HCT116 (cell line): ENCODE results near the gene ERC2. TPM values are rescaled to one million over a fixed set of nuclear protein-coding genes. Genes with fewer than 3 reads are reported as not detected.

ENCODE experiments used
- ATAC-seq: fragments of 200-7000 bp; cut with Tn5 transposase; 2 replicates; pipeline ENCODE4 v1.9.1; 2020; ENCODE audit warnings: mild to moderate bottlenecking, moderate library complexity
- BruUV-seq: library from RNA; stranded (reverse); fragments of 400-500 nt; replicated peaks from 2 replicates; lab custom pipeline; 2021; lab: Mats Ljungman, UMichigan
- CTCF ChIA-PET: fragments of 300-600 bp; sonication (Branson Sonifier 250); formaldehyde crosslinking; loops from one replicate; lab custom pipeline; 2021; ENCODE audit warnings: antibody characterized with exemption; lab: Charles Lee
- POLR2A ChIA-PET: fragments of 300-600, 350-600 bp; sonication (Branson Sonifier 250); formaldehyde crosslinking; loops from one replicate; lab custom pipeline; 2021; ENCODE audit warnings: antibody characterized with exemption; lab: Charles Lee
- RAD21 ChIA-PET, 2 experiments: fragments of 300-600 bp; sonication (Branson Sonifier 250); formaldehyde crosslinking; loops; one replicate each; lab custom pipeline; 2023; ENCODE audit warnings: low total read pairs in 2 of 2; ENCODE audit not compliant: uncharacterized antibody in 2 of 2, unreplicated experiment in 2 of 2, low non-redundant PET in 1 of 2; lab: Charles Lee
- DNase-seq: peaks from one replicate; pipeline ENCODE4 v3.0.0-alpha.2; 2010; ENCODE audit warnings: low read depth, low spot score
- H2AFZ ChIP-seq: fragments of 200-600 bp; shearing (Covaris generic), sonication (generic); 2 replicates; pipeline ENCODE4 v1.6.1; 2017; ENCODE audit warnings: low read depth, mixed run types, mixed read lengths, antibody characterized with exemption, low read length; ENCODE audit not compliant: poor library complexity, severe bottlenecking
- H3K27ac ChIP-seq: 2 replicates; pipeline ENCODE4 v1.5.1; 2012; ENCODE audit warnings: low read depth, low read length
- H3K27me3 ChIP-seq: fragments of 200-600 bp; sonication (generic); 2 replicates; pipeline ENCODE4 v1.6.1; 2016; ENCODE audit warnings: mixed run types, low read length, mixed read lengths; ENCODE audit not compliant: insufficient read depth
- H3K36me3 ChIP-seq, 2 experiments: fragments of 200-500 bp in 1 of 2; fragments of 200-600 bp in 1 of 2; sonication (Bioruptor generic) in 1 of 2; sonication (generic) in 1 of 2; 2 replicates each; pipeline versions ENCODE4 v1.5.1 to v1.6.1; 2014 to 2016; ENCODE audit warnings: low read length in 2 of 2, inconsistent platforms in 1 of 2, mixed read lengths in 1 of 2, mixed run types in 1 of 2; ENCODE audit not compliant: insufficient read depth in 2 of 2, control insufficient read depth in 1 of 2
- H3K4me1 ChIP-seq, 2 experiments: fragments of 200-600 bp in 1 of 2; sonication (generic) in 1 of 2; 2 replicates each; pipeline versions ENCODE4 v1.5.1 to v1.6.1; 2012 to 2017; ENCODE audit warnings: low read length in 2 of 2, inconsistent platforms in 1 of 2, mild to moderate bottlenecking in 1 of 2, mixed read lengths in 1 of 2, mixed run types in 1 of 2, moderate library complexity in 1 of 2; ENCODE audit not compliant: insufficient read depth in 2 of 2, control insufficient read depth in 1 of 2
- H3K4me2 ChIP-seq: fragments of 200-600 bp; sonication (generic); 2 replicates; pipeline ENCODE4 v1.6.1; 2017; ENCODE audit warnings: mixed run types, low read length, mixed read lengths
- H3K4me3 ChIP-seq, 2 experiments: fragments of 200-600 bp in 1 of 2; sonication (generic) in 1 of 2; replicated peaks in 1 of 2; 2 replicates each; pipeline ENCODE4 v1.5.1; 2011 to 2016; ENCODE audit warnings: low read length in 2 of 2, control low read depth in 1 of 2, low read depth in 1 of 2, mild to moderate bottlenecking in 1 of 2, mixed read lengths in 1 of 2, mixed run types in 1 of 2
- H3K79me2 ChIP-seq: fragments of 200-600 bp; sonication (generic); 2 replicates; pipeline ENCODE4 v1.6.1; 2017; ENCODE audit warnings: mild to moderate bottlenecking, mixed run types, low read length, moderate library complexity, mixed read lengths; ENCODE audit not compliant: insufficient read depth
- H3K9ac ChIP-seq: fragments of 200-600 bp; sonication (generic); 2 replicates; pipeline ENCODE4 v1.6.1; 2016; ENCODE audit warnings: low read length, mixed read lengths
- H3K9me2 ChIP-seq: fragments of 200-600 bp; sonication (generic), shearing (Covaris generic); 2 replicates; pipeline ENCODE4 v1.6.1; 2017; ENCODE audit warnings: mixed run types, mild to moderate bottlenecking, moderate library complexity; ENCODE audit not compliant: insufficient read depth
- H3K9me3 ChIP-seq, 2 experiments: fragments of 200-500 bp in 1 of 2; fragments of 200-600 bp in 1 of 2; sonication (Bioruptor generic) in 1 of 2; sonication (generic) in 1 of 2; 2 replicates each; pipeline ENCODE4 v1.6.1; 2014 to 2017; ENCODE audit warnings: low read length in 2 of 2, mixed read lengths in 2 of 2, inconsistent platforms in 1 of 2, low read depth in 1 of 2, mild to moderate bottlenecking in 1 of 2, mixed run types in 1 of 2, moderate library complexity in 1 of 2; ENCODE audit not compliant: control insufficient read depth in 1 of 2, insufficient read depth in 1 of 2
- H4K20me1 ChIP-seq: fragments of 200-600 bp; sonication (generic), shearing (Covaris generic); 2 replicates; pipeline ENCODE4 v1.6.1; 2017; ENCODE audit warnings: mixed run types, mild to moderate bottlenecking, moderate library complexity; ENCODE audit not compliant: insufficient read depth
- ATF3 ChIP-seq: IDR thresholded peaks from 2 replicates; pipeline ENCODE4 v1.6.1; 2012
- CEBPB ChIP-seq: IDR thresholded peaks from 2 replicates; pipeline ENCODE4 v1.6.1; 2012; ENCODE audit warnings: low read depth
- EGR1 ChIP-seq: IDR thresholded peaks from 2 replicates; pipeline ENCODE4 v1.6.1; 2012; ENCODE audit warnings: low read depth
- EZH2 ChIP-seq: fragments of 200-600 bp; sonication (generic); IDR thresholded peaks from 2 replicates; pipeline ENCODE4 v1.6.1; 2017; ENCODE audit warnings: antibody characterized with exemption, mixed run types
- JUND ChIP-seq: IDR thresholded peaks from 2 replicates; pipeline ENCODE4 v1.6.1; 2012
- POLR2A ChIP-seq: IDR thresholded peaks from 2 replicates; pipeline ENCODE4 v1.7.0; 2011; ENCODE audit warnings: borderline replicate concordance; ENCODE audit not compliant: insufficient read depth, insufficient read length; ENCODE audit errors: extremely low read depth
- SIN3A ChIP-seq: IDR thresholded peaks from 2 replicates; pipeline ENCODE4 v1.6.1; 2012; ENCODE audit warnings: low read depth
- SRF ChIP-seq: IDR thresholded peaks from 2 replicates; pipeline ENCODE4 v1.6.1; 2012; ENCODE audit warnings: low read depth
- TCF7L2 ChIP-seq: IDR thresholded peaks from 2 replicates; pipeline ENCODE4 v1.7.0; 2011; ENCODE audit warnings: borderline replicate concordance, inconsistent platforms; ENCODE audit not compliant: insufficient read depth, insufficient read length; ENCODE audit errors: extremely low read depth
- ZBTB33 ChIP-seq: IDR thresholded peaks from 2 replicates; pipeline ENCODE4 v1.6.1; 2011; ENCODE audit warnings: mild to moderate bottlenecking, low read length, moderate library complexity; ENCODE audit not compliant: insufficient replicate concordance; ENCODE audit errors: extremely low read depth
- ZFX ChIP-seq: fragments of 450-650 bp; IDR thresholded peaks from 2 replicates; pipeline ENCODE4 v1.6.1; 2017
- ZNF274 ChIP-seq: fragments of 200-500 bp; sonication (Bioruptor generic); IDR thresholded peaks from 2 replicates; pipeline ENCODE4 v1.6.1; 2014; ENCODE audit warnings: mild to moderate bottlenecking, low read depth, low read length, inconsistent platforms
- intact Hi-C: fragments of 100-400 bp; cut with micrococcal nuclease; formaldehyde crosslinking; loops from 2 replicates; pipeline ENCODE4 v1.10.0; 2022
- total RNA-seq: library from RNA; stranded (reverse); gene quantifications from one replicate; pipeline ENCODE4 v1.2.1, GENCODE V29; 2021; ENCODE audit not compliant: unreplicated experiment

ERC2 gene
- total RNA-seq, 1 experiment from 2014 or later = not detected

- ATAC-seq (no peak), DNase-seq (no peak)
- H3K4me1 ChIP-seq = no peaks in the 10 kb centered on the region
- no peaks in the 10 kb centered on the region for H3K36me3 ChIP-seq
- no peak overlapping the region for H3K4me2 ChIP-seq
- no TSS peak for BruUV-seq
- peaks cover 6 to 28% of the 10 kb centered on the region in 2 experiments; a peak in 2 of 4 replicates for H3K9me3 ChIP-seq
- H3K79me2 ChIP-seq = no peaks in the 10 kb centered on the region
- H3K4me3 ChIP-seq = no peak overlapping the region
- H3K27me3 ChIP-seq = no peaks in the 10 kb centered on the region
- no peaks in the 10 kb centered on the region for H4K20me1 ChIP-seq
- H3K27ac ChIP-seq = no peak overlapping the region
- RAD21 ChIA-PET = no interaction called here
- H3K9me2 ChIP-seq = no peaks in the 10 kb centered on the region
- CTCF ChIA-PET = no interaction called here
- TF ChIP-seq JUND (no peak), POLR2A (no peak), ATF3 (no peak), TCF7L2 (no peak), EGR1 (no peak), SIN3A (no peak)
- POLR2A ChIA-PET = no interaction called here
- no peak overlapping the region for H3K9ac ChIP-seq
- no peak overlapping the region for H2AFZ ChIP-seq
- intact Hi-C loops = no loop called here
These were observed 830.2 kb downstream of the ERC2 start for GRCh38 chr3:55637906-55638638.

- ChIA-PET CTCF (no interaction called here), POLR2A (no interaction called here), RAD21 (no interaction called here)
- Histone ChIP-seq H3K36me3 (no peaks in the 10 kb centered on the region), H3K4me3 (no peak overlapping the region), H3K4me2 (no peak overlapping the region), H3K79me2 (no peaks in the 10 kb centered on the region), H2AFZ (no peak overlapping the region), H3K27ac (no peak overlapping the region), H3K4me1 (no peaks in the 10 kb centered on the region), H3K9ac (no peak overlapping the region), H4K20me1 (no peaks in the 10 kb centered on the region), H3K9me3 (peaks cover 6 to 26% of the 10 kb centered on the region in 2 experiments; a peak in 2 of 4 replicates), H3K27me3 (no peaks in the 10 kb centered on the region), H3K9me2 (no peaks in the 10 kb centered on the region)
- DNase-seq (no peak), ATAC-seq (no peak)
- intact Hi-C loops = no loop called here
- no TSS peak for BruUV-seq
- TF ChIP-seq SRF = no peak
- no peak for TF ChIP-seq EGR1
- no peak for TF ChIP-seq EZH2
- no peak for TF ChIP-seq ATF3
- no peak for TF ChIP-seq POLR2A
- no peak for TF ChIP-seq CEBPB
- no peak for TF ChIP-seq ZNF274
- no peak for TF ChIP-seq TCF7L2
- no peak for TF ChIP-seq ZBTB33
- no peak for TF ChIP-seq ZFX
These were observed 831.7 kb downstream of the ERC2 start for GRCh38 chr3:55636300-55637195.
